Activated naive CD8-positive, alpha-beta T cell treated with anti-CD3 and anti-CD28 coated beads for 36 hours (primary cell): ENCODE measurements around the gene GNG7. TPM values are rescaled to one million over a fixed set of nuclear protein-coding genes. Genes with fewer than 3 reads are reported as not detected.
"Not testable (repeated sequence)": the region's sequence is repeated elsewhere in the genome, so short reads cannot be mapped to it uniquely, and the experiment has no call there.

ENCODE experiments used
- DNase-seq: peaks from one replicate; pipeline ENCODE4 v3.0.0; 2021
- H3K27ac Mint-ChIP-seq: one replicate; pipeline ENCODE4 v1.8.0; 2022; ENCODE audit warnings: mild to moderate bottlenecking, moderate library complexity, mixed read lengths
- H3K27me3 Mint-ChIP-seq: one replicate; pipeline ENCODE4 v1.8.0; 2022; ENCODE audit warnings: mild to moderate bottlenecking, mixed read lengths
- H3K36me3 Mint-ChIP-seq: one replicate; pipeline ENCODE4 v1.8.0; 2021; ENCODE audit warnings: mild to moderate bottlenecking, mixed read lengths
- H3K4me1 Mint-ChIP-seq: one replicate; pipeline ENCODE4 v1.8.0; 2021; ENCODE audit warnings: mixed read lengths
- H3K4me3 Mint-ChIP-seq: one replicate; pipeline ENCODE4 v1.8.0; 2022; ENCODE audit warnings: mild to moderate bottlenecking, moderate library complexity, mixed read lengths
- H3K9me3 Mint-ChIP-seq: one replicate; pipeline ENCODE4 v1.8.0; 2022; ENCODE audit warnings: mixed read lengths
- total RNA-seq, 2 experiments: library from RNA; stranded (reverse); gene quantifications; one replicate each; pipeline ENCODE4 v1.2.3, GENCODE V29; 2021

The GNG7 gene
- total RNA-seq, 2 experiments from 2014 or later = 0.36 to 0.45 TPM

DNA sequence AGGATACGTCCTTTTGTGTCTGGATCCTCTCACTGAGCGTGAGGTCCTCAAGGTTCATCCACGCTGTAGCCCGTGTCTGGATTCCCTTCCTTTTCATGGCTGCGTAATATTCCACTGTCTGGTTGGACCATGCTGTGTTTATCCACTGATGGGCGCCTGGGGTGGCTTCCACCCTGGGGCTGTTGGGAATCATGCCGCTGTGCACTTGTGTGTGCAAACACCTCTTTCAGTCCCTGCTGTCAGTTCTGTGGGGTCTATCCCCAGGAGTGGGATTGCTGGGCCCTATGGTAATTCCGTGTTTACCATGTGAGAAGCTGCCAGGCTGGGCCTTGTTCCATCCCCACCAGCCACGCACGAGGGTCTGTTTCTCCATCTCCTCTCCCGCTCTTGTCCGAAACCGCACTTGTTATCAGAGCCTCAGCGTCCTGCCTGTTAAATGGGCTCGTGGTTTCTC is 128.0 kb downstream of the GNG7 start:
- peaks cover 2% of the 10 kb centered on the region for H3K4me1 Mint-ChIP-seq
- peaks cover 6% of the 10 kb centered on the region for H3K9me3 Mint-ChIP-seq
- no peak overlapping the region for H3K27ac Mint-ChIP-seq
- H3K4me3 Mint-ChIP-seq = no peak overlapping the region
- no peak for DNase-seq
- peaks cover 5% of the 10 kb centered on the region for H3K27me3 Mint-ChIP-seq
- H3K36me3 Mint-ChIP-seq = no peaks in the 10 kb centered on the region

DNA sequence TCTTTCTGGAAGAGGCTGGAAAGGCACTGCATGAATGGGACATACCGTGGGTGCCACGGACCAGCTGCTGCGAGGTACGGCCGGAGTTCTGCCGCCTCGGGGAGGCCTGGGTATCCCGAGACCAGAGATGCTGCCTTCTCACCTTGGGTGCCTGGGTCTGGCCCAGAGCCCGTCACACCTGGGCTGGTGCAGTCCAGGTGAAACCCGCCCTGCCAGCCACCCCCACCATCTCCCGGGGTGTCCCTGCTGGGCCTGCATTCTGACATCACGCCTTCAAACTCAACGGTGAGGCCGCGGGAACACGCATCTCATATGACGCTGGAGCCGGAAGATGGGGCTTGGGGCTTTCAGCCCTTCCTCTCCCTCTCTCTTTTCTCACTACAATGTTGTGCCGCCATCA is 128.6 kb downstream of the GNG7 start:
- H3K36me3 Mint-ChIP-seq = no peaks in the 10 kb centered on the region
- H3K9me3 Mint-ChIP-seq = peaks cover 6% of the 10 kb centered on the region
- H3K27ac Mint-ChIP-seq = no peak overlapping the region

GRCh38 chr19:2572152-2572551 is 130.3 kb downstream of the GNG7 start:
- H3K9me3 Mint-ChIP-seq, H3K36me3 Mint-ChIP-seq, H3K27me3 Mint-ChIP-seq, H3K27ac Mint-ChIP-seq, H3K4me1 Mint-ChIP-seq, H3K4me3 Mint-ChIP-seq, DNase-seq: not testable (repeated sequence)

More for the DNA sequence above, 128.6 kb downstream of the GNG7 start:
- Mint-ChIP-seq H3K27me3 (peaks cover 5% of the 10 kb centered on the region), H3K4me1 (no peaks in the 10 kb centered on the region), H3K4me3 (no peak overlapping the region)
- DNase-seq = no peak

DNA sequence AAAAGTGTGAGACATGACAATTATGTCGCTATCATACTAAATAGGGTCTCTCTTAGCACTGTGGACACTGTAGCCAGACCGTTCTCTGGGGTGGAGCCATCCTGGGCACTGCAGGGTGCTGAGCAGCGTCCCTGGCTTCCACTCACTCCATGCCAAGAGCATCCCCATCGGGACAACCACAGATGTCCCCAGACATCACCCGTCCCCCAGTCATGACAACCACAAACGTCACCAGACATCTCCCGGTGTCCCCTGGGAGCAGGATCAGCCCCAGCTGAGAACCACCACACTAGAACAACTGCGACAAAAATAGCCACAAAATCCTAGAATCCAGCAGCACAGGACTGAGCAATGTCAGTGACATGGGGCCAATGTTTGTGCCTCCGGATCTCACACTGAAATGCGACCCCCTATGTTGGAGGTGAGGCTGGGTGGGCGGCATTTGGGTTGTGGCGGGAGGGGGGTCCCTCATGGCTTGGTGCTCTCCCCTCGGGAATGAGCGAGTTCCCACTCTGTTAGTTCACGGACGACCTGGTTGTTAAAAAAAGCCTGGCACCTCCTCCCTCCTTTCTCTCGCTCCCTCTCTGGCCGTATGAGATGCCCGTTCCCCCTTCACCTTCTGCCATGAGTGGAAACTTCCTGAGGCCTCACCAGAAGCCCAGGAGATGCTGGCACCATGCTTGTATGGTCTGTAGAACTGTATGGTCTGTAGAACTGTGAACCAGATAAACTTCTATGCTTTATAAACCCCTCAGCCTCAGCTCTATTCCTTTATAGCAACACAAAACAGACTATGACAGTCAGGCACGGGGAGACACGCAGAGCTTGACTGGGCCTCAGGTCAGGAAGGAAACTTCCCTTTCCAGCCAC is 132.7 kb downstream of the GNG7 start:
- peaks cover 7% of the 10 kb centered on the region for H3K9me3 Mint-ChIP-seq
- H3K4me1 Mint-ChIP-seq = peaks cover 3% of the 10 kb centered on the region
- no peak for DNase-seq
- no peaks in the 10 kb centered on the region for H3K36me3 Mint-ChIP-seq
- H3K27me3 Mint-ChIP-seq = no peaks in the 10 kb centered on the region
- no peak overlapping the region for H3K27ac Mint-ChIP-seq
- H3K4me3 Mint-ChIP-seq = no peak overlapping the region

DNA sequence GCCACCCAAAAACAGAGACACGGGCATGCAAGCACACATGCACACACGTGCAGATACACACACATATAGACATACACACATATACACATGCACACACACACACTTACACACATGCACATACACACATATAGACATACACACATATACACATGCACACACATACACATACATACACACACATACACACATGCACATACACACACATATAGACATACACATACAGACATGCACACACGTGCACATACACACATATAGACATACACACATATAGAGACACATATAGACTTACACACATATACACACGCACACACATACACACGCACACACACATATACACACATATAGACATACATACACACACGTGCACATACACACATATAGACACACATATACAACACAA is 134.5 kb downstream of the GNG7 start:
- Mint-ChIP-seq H3K4me1 (peaks cover 6% of the 10 kb centered on the region), H3K27me3 (no peaks in the 10 kb centered on the region), H3K9me3 (peaks cover 7% of the 10 kb centered on the region), H3K27ac (no peak overlapping the region), H3K36me3 (no peaks in the 10 kb centered on the region), H3K4me3 (no peak overlapping the region)
- DNase-seq = no peak

DNA sequence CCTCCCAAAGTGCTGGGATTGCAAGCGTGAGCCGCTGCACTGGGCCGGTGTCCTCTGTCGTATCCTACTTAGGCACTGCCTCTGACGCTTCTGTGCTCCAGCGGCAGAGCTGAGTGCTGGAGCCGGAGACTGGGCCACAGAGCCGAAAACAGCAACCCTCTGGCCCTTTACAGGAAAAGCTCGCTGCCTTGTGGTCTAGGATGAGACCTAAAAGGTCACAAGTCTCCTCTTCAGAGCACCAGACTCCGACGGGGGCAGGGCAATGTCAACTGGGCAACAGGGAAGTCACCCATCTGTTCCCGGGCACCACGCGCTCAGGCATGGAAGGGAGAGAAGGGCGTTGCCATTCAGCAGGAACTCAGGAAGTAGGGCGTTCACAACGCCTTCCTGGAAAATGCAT is 134.9 kb downstream of the GNG7 start:
- no peak for DNase-seq
- Mint-ChIP-seq H3K9me3 (peaks cover 7% of the 10 kb centered on the region), H3K27me3 (no peaks in the 10 kb centered on the region), H3K4me1 (peaks cover 10% of the 10 kb centered on the region), H3K27ac (no peak overlapping the region), H3K36me3 (no peaks in the 10 kb centered on the region), H3K4me3 (no peak overlapping the region)

GRCh38 chr19:2563546-2563945 is 138.9 kb downstream of the GNG7 start:
- not testable (repeated sequence) for H3K4me3 Mint-ChIP-seq, H3K36me3 Mint-ChIP-seq, DNase-seq, H3K9me3 Mint-ChIP-seq, H3K27me3 Mint-ChIP-seq
- H3K4me1 Mint-ChIP-seq = peaks cover 35% of the 10 kb centered on the region
- H3K27ac Mint-ChIP-seq = peak overlapping the region; percentile 34

- H3K9me3 Mint-ChIP-seq = no peaks in the 10 kb centered on the region
- H3K27ac Mint-ChIP-seq = peak overlapping the region; percentile 97
- H3K4me1 Mint-ChIP-seq = peaks cover 41% of the 10 kb centered on the region
- no peaks in the 10 kb centered on the region for H3K36me3 Mint-ChIP-seq
- no peaks in the 10 kb centered on the region for H3K27me3 Mint-ChIP-seq
- H3K4me3 Mint-ChIP-seq = peak overlapping the region; percentile 75
- DNase-seq = peak; percentile 91
Measured at GRCh38 chr19:2561895-2562294, 140.6 kb downstream of the GNG7 start.

DNA sequence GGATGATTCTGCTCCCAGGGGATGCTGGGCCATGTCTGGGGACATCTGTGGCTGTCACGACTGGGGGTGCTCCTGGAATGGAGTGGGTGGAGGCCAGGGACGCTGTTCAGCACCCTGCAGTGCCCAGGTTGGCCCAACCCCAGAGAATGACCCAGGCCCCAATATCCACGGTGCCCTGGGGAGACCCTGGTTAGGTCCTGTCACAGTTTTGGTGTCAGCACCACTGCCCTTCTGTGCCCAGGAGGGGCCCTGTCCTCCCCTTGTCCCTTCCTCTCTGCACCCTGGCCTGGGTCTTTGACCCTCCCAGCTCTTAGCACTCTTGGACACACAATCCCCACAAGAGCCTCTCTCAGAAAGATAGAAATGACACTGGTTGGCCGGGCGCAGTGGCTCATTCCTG is 141.3 kb downstream of the GNG7 start:
- Mint-ChIP-seq H3K27me3 (no peaks in the 10 kb centered on the region), H3K36me3 (no peaks in the 10 kb centered on the region), H3K9me3 (no peaks in the 10 kb centered on the region), H3K4me1 (peaks cover 44% of the 10 kb centered on the region), H3K27ac (peak overlapping the region; percentile 97), H3K4me3 (peak overlapping the region; percentile 75)
- DNase-seq = no peak

- Mint-ChIP-seq H3K4me3 (no peak overlapping the region), H3K4me1 (peaks cover 45% of the 10 kb centered on the region), H3K9me3 (no peaks in the 10 kb centered on the region), H3K36me3 (no peaks in the 10 kb centered on the region), H3K27ac (no peak overlapping the region), H3K27me3 (no peaks in the 10 kb centered on the region)
- no peak for DNase-seq
Measured at GRCh38 chr19:2560369-2560768, 142.1 kb downstream of the GNG7 start.

DNA sequence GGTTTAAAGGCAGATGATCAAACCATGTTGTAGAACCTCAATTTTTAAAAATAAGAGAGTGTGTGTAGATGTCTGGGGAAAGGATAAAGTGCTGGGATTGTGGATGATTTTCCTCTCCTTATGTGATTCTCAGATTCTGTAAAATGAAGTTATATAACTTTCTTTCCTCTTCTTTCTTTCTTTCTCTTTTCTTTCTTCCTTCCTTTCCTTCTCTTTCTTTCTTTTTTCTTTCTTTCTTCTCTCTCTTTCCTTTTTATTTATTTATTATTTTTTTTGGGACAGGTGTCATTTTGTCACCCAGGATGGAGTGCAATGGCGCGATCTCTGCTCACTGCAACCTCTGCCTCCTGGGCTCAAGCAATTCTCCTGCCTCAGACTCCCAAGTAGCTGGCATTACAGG is 144.0 kb downstream of the GNG7 start:
- H3K27ac Mint-ChIP-seq = peak overlapping the region; percentile 25

DNA sequence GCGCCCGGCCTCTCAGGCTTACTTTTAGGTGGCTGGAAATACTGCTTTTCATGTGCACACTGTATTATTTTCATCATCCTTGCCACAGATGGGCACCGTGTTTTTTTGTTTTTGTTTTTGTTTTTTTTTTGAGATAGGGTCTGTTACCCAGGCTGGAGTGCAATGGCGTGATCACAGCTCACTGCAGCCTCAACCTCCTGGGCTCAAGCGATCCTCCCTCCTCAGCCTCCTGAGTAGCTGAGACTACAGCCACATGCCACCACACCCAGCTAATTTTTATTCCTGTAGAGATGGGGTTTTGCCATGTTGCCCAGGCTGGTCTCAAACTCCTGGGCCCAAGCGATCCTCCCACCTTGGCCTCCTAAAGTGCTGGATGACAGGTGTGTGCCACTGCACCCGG is 144.4 kb downstream of the GNG7 start:
- not testable (repeated sequence) for H3K4me3 Mint-ChIP-seq, DNase-seq, H3K9me3 Mint-ChIP-seq, H3K27me3 Mint-ChIP-seq, H3K36me3 Mint-ChIP-seq
- Mint-ChIP-seq H3K4me1 (peaks cover 51% of the 10 kb centered on the region), H3K27ac (peak overlapping the region; percentile 25)

More for the DNA sequence above, 144.0 kb downstream of the GNG7 start:
- H3K9me3 Mint-ChIP-seq = no peaks in the 10 kb centered on the region
- peaks cover 54% of the 10 kb centered on the region for H3K4me1 Mint-ChIP-seq
- H3K27me3 Mint-ChIP-seq = no peaks in the 10 kb centered on the region
- no peaks in the 10 kb centered on the region for H3K36me3 Mint-ChIP-seq
- no peak for DNase-seq
- no peak overlapping the region for H3K4me3 Mint-ChIP-seq

DNA sequence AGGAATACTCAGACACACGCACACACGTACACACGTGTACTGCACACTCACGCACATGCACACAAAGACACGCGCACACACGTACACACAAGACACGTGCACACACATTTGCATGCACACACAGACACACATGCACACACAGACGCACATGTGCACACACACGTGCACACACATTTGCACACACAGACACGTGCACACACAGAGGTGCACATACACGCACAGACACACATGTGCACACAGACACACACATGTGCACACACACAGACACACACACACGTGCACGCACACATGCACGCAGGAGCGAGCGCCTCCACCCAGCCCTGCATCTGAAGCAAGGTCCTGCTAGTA is 145.4 kb downstream of the GNG7 start:
- no peak overlapping the region for H3K27ac Mint-ChIP-seq
- no peaks in the 10 kb centered on the region for H3K36me3 Mint-ChIP-seq
- peaks cover 51% of the 10 kb centered on the region for H3K4me1 Mint-ChIP-seq
- H3K9me3 Mint-ChIP-seq = no peaks in the 10 kb centered on the region
- H3K4me3 Mint-ChIP-seq = no peak overlapping the region
- H3K27me3 Mint-ChIP-seq = no peaks in the 10 kb centered on the region
- DNase-seq = no peak

GRCh38 chr19:2556221-2557092 is 146.0 kb downstream of the GNG7 start:
- Mint-ChIP-seq H3K27me3 (no peaks in the 10 kb centered on the region), H3K4me3 (no peak overlapping the region), H3K9me3 (no peaks in the 10 kb centered on the region), H3K27ac (no peak overlapping the region), H3K36me3 (no peaks in the 10 kb centered on the region), H3K4me1 (peaks cover 50% of the 10 kb centered on the region)
- no peak for DNase-seq

DNA sequence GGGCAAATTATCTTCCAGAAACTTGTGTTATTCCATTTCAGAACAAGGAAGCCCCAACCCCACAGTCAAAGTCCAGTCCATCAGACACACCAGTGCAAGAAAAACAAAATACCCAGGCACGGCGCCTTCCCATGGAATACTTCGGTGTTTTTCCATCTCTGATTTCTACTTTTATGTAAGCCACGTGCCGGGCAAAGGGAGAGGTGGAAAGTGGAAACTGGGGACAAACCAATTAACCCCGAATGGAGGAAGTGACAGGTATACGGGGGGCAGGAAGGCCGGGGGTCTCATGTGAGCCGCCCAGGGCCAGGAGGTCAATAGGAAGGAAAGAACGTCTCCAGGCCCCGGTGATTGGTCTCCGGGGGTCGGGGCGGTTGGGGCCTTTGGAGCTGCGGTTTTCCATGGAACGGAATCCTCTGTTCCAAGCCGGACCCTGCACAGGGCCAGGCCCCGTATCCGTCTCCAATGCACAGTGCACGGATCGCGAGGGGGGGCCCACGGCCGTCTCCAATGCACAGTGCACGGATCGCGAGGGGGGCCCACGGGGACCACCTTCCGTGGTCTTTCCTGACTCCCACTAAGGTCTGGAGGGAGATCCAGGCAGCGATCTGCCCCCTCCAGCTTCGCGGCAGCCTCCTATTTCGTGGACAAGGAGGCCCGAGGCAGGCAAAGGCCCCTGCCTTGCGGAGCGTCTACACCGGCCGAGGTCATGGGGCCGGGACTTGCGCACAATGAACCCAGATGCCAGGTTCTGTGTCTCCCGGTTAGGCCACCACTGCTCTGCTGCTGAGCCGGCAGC is 146.9 kb downstream of the GNG7 start:
- no peaks in the 10 kb centered on the region for H3K27me3 Mint-ChIP-seq
- H3K36me3 Mint-ChIP-seq = no peaks in the 10 kb centered on the region
- H3K9me3 Mint-ChIP-seq = no peaks in the 10 kb centered on the region
- peaks cover 46% of the 10 kb centered on the region for H3K4me1 Mint-ChIP-seq
- DNase-seq = no peak
- no peak overlapping the region for H3K27ac Mint-ChIP-seq
- no peak overlapping the region for H3K4me3 Mint-ChIP-seq
